ENCODE data around the gene NR1H3. TPM values are rescaled to one million over a fixed set of nuclear protein-coding genes. Genes with fewer than 3 reads are reported as not detected.
A peak's percentile ranks its signal among the peaks of the same experiment; 100 is the strongest.

The NR1H3 gene
- total and polyA plus RNA-seq, 4 donors, result 52.8 to 57.3 (median 55.6) TPM

DNA sequence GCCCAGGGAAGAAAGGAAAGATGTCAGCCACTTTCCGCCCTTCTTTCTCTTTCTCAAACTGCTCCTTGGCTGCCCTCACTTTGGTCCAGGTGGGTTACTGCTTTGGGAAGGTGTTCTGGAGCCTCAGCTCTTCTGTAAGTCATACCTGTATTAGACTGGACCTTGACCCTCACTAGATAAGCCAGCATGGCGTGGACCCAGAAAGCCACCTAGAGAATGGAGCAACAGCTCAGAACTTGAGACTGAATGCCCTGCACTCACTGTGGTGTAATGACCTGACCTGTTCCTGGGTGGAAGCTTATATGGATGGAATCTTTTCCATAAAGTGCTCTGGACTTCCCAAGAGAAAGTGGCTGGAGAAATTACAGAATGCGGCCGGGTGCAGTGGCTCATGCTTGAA, 24.7 kb upstream of the NR1H3 start:
- Histone ChIP-seq H3K27ac (ENCODE audit: low read depth in 1 of 2, low read length in 2 of 2) (no peak overlapping the region), H3K9me3 (ENCODE audit: control insufficient read depth in 4 of 4, low read length in 3 of 4) (no peaks in the 10 kb centered on the region), H3K4me1 (ENCODE audit: control insufficient read depth in 4 of 4, insufficient read depth in 4 of 4, low read length in 3 of 4) (peaks cover 11 to 25% (median 22%) of the 10 kb centered on the region in 4 donors), H3K4me3 (ENCODE audit: low read depth in 1 of 3, low read length in 3 of 3) (no peak overlapping the region), H3K9ac (ENCODE audit: low read depth in 1 of 2, low read length in 2 of 2) (no peak overlapping the region), H3K36me3 (ENCODE audit: control insufficient read depth in 4 of 4, insufficient read depth in 3 of 4, low read depth in 1 of 4, low read length in 3 of 4) (peaks cover 0 to 2% (median 0%) of the 10 kb centered on the region in 4 donors), H3K27me3 (ENCODE audit: control insufficient read depth in 4 of 4, insufficient read depth in 4 of 4, low read length in 3 of 4) (no peaks in the 10 kb centered on the region)
- TF ChIP-seq, protein P1, sequence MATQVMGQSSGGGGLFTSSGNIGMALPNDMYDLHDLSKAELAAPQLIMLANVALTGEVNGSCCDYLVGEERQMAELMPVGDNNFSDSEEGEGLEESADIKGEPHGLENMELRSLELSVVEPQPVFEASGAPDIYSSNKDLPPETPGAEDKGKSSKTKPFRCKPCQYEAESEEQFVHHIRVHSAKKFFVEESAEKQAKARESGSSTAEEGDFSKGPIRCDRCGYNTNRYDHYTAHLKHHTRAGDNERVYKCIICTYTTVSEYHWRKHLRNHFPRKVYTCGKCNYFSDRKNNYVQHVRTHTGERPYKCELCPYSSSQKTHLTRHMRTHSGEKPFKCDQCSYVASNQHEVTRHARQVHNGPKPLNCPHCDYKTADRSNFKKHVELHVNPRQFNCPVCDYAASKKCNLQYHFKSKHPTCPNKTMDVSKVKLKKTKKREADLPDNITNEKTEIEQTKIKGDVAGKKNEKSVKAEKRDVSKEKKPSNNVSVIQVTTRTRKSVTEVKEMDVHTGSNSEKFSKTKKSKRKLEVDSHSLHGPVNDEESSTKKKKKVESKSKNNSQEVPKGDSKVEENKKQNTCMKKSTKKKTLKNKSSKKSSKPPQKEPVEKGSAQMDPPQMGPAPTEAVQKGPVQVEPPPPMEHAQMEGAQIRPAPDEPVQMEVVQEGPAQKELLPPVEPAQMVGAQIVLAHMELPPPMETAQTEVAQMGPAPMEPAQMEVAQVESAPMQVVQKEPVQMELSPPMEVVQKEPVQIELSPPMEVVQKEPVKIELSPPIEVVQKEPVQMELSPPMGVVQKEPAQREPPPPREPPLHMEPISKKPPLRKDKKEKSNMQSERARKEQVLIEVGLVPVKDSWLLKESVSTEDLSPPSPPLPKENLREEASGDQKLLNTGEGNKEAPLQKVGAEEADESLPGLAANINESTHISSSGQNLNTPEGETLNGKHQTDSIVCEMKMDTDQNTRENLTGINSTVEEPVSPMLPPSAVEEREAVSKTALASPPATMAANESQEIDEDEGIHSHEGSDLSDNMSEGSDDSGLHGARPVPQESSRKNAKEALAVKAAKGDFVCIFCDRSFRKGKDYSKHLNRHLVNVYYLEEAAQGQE (IDR thresholded peaks at IDR 0.05), result no peak
- peak; percentile 75 for TF ChIP-seq HNF4G (IDR thresholded peaks at IDR 0.05)
- no peak for TF ChIP-seq YY1 (IDR thresholded peaks at IDR 0.05)
- TF ChIP-seq ATF3 (IDR thresholded peaks at IDR 0.05), result no peak
- TF ChIP-seq, protein P2, sequence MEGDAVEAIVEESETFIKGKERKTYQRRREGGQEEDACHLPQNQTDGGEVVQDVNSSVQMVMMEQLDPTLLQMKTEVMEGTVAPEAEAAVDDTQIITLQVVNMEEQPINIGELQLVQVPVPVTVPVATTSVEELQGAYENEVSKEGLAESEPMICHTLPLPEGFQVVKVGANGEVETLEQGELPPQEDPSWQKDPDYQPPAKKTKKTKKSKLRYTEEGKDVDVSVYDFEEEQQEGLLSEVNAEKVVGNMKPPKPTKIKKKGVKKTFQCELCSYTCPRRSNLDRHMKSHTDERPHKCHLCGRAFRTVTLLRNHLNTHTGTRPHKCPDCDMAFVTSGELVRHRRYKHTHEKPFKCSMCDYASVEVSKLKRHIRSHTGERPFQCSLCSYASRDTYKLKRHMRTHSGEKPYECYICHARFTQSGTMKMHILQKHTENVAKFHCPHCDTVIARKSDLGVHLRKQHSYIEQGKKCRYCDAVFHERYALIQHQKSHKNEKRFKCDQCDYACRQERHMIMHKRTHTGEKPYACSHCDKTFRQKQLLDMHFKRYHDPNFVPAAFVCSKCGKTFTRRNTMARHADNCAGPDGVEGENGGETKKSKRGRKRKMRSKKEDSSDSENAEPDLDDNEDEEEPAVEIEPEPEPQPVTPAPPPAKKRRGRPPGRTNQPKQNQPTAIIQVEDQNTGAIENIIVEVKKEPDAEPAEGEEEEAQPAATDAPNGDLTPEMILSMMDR (IDR thresholded peaks at IDR 0.05; ENCODE audit: low read depth, low read length, missing input control), result no peak
- no peak for TF ChIP-seq EGR1 (IDR thresholded peaks at IDR 0.05; ENCODE audit: low read depth in 2 of 2)
- TF ChIP-seq JUND (IDR thresholded peaks at IDR 0.05), result peak in 1 of 2 donors; percentile 22
- TF ChIP-seq RAD21 (IDR thresholded peaks at IDR 0.05), result peak in 1 of 2 donors; percentile 45
- peak; percentile 66 for TF ChIP-seq SP1 (IDR thresholded peaks at IDR 0.05)
- peak; percentile 70 to 77 for TF ChIP-seq RXRA (IDR thresholded peaks at IDR 0.05)
- TF ChIP-seq GABPA (IDR thresholded peaks at IDR 0.05 in 1 of 2, conservative IDR thresholded peaks at IDR 0.05 in 1 of 2), result no peak
- TF ChIP-seq, protein P3, sequence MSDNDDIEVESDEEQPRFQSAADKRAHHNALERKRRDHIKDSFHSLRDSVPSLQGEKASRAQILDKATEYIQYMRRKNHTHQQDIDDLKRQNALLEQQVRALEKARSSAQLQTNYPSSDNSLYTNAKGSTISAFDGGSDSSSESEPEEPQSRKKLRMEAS (IDR thresholded peaks at IDR 0.05), result no peak
- peak; percentile 81 to 89 for TF ChIP-seq HNF4A (conservative IDR thresholded peaks at IDR 0.05)
- 78% methylated on average over 4 of the region's 4 CpGs for WGBS
- no peak for DNase-seq (ENCODE audit: low spot score)

DNA sequence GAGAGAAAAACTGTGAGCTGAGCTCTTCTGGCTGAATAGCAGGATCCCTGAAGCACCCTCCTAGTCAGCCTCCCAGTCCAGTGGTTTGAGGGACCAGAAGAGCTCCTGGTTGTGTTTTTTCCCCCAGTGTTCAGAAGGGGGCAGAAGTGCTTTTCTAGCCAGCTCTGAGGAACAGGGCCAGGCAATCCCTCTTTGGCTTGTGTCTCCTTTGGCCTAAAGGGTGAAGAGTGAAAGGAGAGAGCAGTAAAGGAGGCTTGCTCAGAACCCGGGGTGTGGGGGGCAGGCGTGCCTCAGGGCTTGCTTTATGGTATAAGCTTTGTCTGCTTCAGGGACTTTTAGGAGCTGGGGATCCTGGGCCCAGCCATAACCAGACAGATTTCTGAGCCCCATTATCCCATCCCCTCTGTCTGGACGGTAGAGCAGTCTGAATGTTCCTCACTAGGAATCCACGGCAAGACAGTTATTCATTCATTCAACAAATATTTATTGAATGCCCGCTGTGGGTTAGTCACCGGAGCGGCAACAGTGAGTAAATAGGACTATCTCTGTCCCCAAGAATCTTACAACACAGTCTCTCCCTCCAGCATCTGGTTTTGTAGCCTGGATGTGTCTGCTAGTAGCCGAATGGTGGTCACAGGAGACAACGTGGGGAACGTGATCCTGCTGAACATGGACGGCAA, 23.7 kb upstream of the NR1H3 start:
- H3K27ac ChIP-seq (ENCODE audit: low read depth in 1 of 2, low read length in 2 of 2), result peak overlapping the region; percentile 66 to 75
- peak overlapping the region; percentile 33 to 63 (median 44) for H3K4me3 ChIP-seq (ENCODE audit: low read depth in 1 of 3, low read length in 3 of 3)
- WGBS, result 29% methylated on average over 11 of the region's 11 CpGs
- DNase-seq (ENCODE audit: low spot score), result no peak
- peak overlapping the region in 1 of 2 donors; percentile 32 for H3K9ac ChIP-seq (ENCODE audit: low read depth in 1 of 2, low read length in 2 of 2)
- no peaks in the 10 kb centered on the region for H3K27me3 ChIP-seq (ENCODE audit: control insufficient read depth in 4 of 4, insufficient read depth in 4 of 4, low read length in 3 of 4)
- H3K36me3 ChIP-seq (ENCODE audit: control insufficient read depth in 4 of 4, insufficient read depth in 3 of 4, low read depth in 1 of 4, low read length in 3 of 4), result peaks cover 0 to 5% (median 2%) of the 10 kb centered on the region in 4 donors
- peaks cover 11 to 25% (median 22%) of the 10 kb centered on the region in 4 donors for H3K4me1 ChIP-seq (ENCODE audit: control insufficient read depth in 4 of 4, insufficient read depth in 4 of 4, low read length in 3 of 4)
- no peaks in the 10 kb centered on the region for H3K9me3 ChIP-seq (ENCODE audit: control insufficient read depth in 4 of 4, low read length in 3 of 4)
- TF ChIP-seq, protein P3 (IDR thresholded peaks at IDR 0.05), result peak; percentile 60
- TF ChIP-seq RAD21 (IDR thresholded peaks at IDR 0.05), result peak; percentile 70 to 78
- peak in 1 of 2 donors; percentile 55 for TF ChIP-seq JUND (IDR thresholded peaks at IDR 0.05)
- no peak for TF ChIP-seq YY1 (IDR thresholded peaks at IDR 0.05)
- TF ChIP-seq TAF1 (conservative IDR thresholded peaks at IDR 0.05), result no peak
- TF ChIP-seq SP1 (IDR thresholded peaks at IDR 0.05), result peak; percentile 47
- TF ChIP-seq ATF3 (IDR thresholded peaks at IDR 0.05), result peak; percentile 52
- TF ChIP-seq EGR1 (IDR thresholded peaks at IDR 0.05; ENCODE audit: low read depth in 2 of 2), result no peak
- TF ChIP-seq, protein P2 (IDR thresholded peaks at IDR 0.05; ENCODE audit: low read depth, low read length, missing input control), result peak; percentile 18
- no peak for TF ChIP-seq NR2F2 (IDR thresholded peaks at IDR 0.05)
- peak in 1 of 2 donors; percentile 71 for TF ChIP-seq RXRA (IDR thresholded peaks at IDR 0.05)
- peak; percentile 27 to 57 for TF ChIP-seq HNF4A (conservative IDR thresholded peaks at IDR 0.05)
- peak; percentile 53 for TF ChIP-seq FOXA2 (IDR thresholded peaks at IDR 0.05)
- TF ChIP-seq, protein P1 (IDR thresholded peaks at IDR 0.05), result no peak
- TF ChIP-seq GABPA (IDR thresholded peaks at IDR 0.05 in 1 of 2, conservative IDR thresholded peaks at IDR 0.05 in 1 of 2), result peak in 1 of 2 donors; percentile 35
- TF ChIP-seq HNF4G (IDR thresholded peaks at IDR 0.05), result no peak

All from liver (tissue), 9 donors.